Measurements from ENCODE around the gene SORCS2.

DNA sequence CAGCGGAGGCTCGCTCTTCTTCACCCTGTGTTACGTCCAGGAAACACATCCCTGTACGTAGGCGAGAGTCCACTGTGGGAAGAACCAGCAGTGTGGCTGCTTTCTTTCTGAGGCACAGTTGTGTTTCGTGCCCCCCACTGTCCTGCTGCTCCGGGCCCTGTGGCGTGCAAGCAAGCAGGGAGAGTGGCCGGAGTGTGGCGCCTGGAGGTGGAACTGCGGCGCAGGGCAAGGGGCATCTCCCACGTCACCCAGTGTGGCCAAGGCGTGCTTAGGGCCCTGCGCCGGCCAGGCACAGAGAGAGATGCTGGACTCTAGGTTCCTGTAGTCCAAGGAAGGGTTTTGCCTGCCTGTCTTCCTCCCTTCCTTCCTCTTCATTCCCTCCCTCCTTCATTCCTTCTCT, 255.7 kb downstream of the SORCS2 start:
- no peak for TF ChIP-seq CTCF (IDR thresholded peaks at IDR 0.05)
- TF ChIP-seq EZH2phosphoT487 (IDR thresholded peaks at IDR 0.05), result no peak
- TF ChIP-seq EZH2 (IDR thresholded peaks at IDR 0.05), result no peak

Measured in neural progenitor cell (in vitro differentiated cells).